ENCODE data around the gene CR1L.

DNA sequence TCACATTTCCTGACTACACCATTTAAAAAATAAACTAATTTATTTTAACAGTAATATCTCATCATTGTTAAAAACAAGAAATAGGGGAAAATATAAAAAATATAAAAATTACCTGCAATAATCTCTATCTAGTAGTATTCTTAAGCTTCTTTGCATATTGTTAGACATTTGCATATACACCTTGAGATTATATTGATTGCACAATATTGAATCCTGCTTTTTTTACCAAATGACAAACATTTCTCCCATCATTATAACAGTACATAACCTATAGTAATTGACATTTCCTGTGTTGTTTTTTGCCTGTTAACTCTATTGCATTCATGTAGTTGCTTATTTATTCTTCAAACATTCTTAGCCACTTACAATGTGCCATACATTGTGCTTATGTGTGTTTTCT, 11.7 kb upstream of the CR1L start:
- TF ChIP-seq, protein P1, sequence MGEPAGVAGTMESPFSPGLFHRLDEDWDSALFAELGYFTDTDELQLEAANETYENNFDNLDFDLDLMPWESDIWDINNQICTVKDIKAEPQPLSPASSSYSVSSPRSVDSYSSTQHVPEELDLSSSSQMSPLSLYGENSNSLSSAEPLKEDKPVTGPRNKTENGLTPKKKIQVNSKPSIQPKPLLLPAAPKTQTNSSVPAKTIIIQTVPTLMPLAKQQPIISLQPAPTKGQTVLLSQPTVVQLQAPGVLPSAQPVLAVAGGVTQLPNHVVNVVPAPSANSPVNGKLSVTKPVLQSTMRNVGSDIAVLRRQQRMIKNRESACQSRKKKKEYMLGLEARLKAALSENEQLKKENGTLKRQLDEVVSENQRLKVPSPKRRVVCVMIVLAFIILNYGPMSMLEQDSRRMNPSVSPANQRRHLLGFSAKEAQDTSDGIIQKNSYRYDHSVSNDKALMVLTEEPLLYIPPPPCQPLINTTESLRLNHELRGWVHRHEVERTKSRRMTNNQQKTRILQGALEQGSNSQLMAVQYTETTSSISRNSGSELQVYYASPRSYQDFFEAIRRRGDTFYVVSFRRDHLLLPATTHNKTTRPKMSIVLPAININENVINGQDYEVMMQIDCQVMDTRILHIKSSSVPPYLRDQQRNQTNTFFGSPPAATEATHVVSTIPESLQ (CRISPR knock-in tag; IDR thresholded peaks at IDR 0.05): no peak
- TF ChIP-seq, protein P2, sequence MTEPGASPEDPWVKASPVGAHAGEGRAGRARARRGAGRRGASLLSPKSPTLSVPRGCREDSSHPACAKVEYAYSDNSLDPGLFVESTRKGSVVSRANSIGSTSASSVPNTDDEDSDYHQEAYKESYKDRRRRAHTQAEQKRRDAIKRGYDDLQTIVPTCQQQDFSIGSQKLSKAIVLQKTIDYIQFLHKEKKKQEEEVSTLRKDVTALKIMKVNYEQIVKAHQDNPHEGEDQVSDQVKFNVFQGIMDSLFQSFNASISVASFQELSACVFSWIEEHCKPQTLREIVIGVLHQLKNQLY (CRISPR knock-in tag; IDR thresholded peaks at IDR 0.05): no peak

Data from WTC11 (cell line).